OCI-LY7 (cell line): ENCODE measurements around the gene MMD. TPM values are rescaled to one million over a fixed set of nuclear protein-coding genes. Genes with fewer than 3 reads are reported as not detected.

Experiments
- BruUV-seq: library from RNA; stranded (reverse); fragments of 400-500 nt; replicated peaks from 2 replicates; lab custom pipeline; 2021; lab: Mats Ljungman, UMichigan
- CTCF ChIA-PET: fragments of 300-600 bp; sonication (Branson Sonifier 250); formaldehyde crosslinking; loops from one replicate; lab custom pipeline; 2022; ENCODE audit warnings: antibody characterized with exemption; ENCODE audit not compliant: unreplicated experiment; lab: Charles Lee
- POLR2A ChIA-PET: fragments of 300-600 bp; sonication (Branson Sonifier 250); formaldehyde crosslinking; loops from one replicate; lab custom pipeline; 2022; ENCODE audit warnings: antibody characterized with exemption; lab: Charles Lee
- DNase-seq: peaks from one replicate; pipeline ENCODE4 v3.0.0-alpha.2; 2015; ENCODE audit warnings: low spot score
- H2AFZ ChIP-seq: fragments of 200-600 bp; sonication (generic), shearing (Covaris generic); 2 replicates; pipeline ENCODE4 v1.6.1; 2014; ENCODE audit warnings: mild to moderate bottlenecking, antibody characterized with exemption, low read length, moderate library complexity
- H3K27ac ChIP-seq: fragments of 200-600 bp; sonication (generic); 2 replicates; pipeline ENCODE4 v1.5.1; 2014; ENCODE audit warnings: mixed run types, low read depth, mild to moderate bottlenecking, moderate library complexity, low read length, inconsistent platforms; ENCODE audit not compliant: poor library complexity, severe bottlenecking
- H3K36me3 ChIP-seq: fragments of 200-600 bp; sonication (generic); 2 replicates; pipeline ENCODE4 v1.6.1; 2014; ENCODE audit warnings: mild to moderate bottlenecking, antibody characterized with exemption, low read length, moderate library complexity, mixed read lengths; ENCODE audit not compliant: insufficient read depth
- H3K4me1 ChIP-seq: fragments of 200-600 bp; sonication (generic); 2 replicates; pipeline ENCODE4 v1.5.1; 2014; ENCODE audit warnings: mild to moderate bottlenecking, low read length; ENCODE audit not compliant: insufficient read depth, poor library complexity, severe bottlenecking
- H3K4me2 ChIP-seq: fragments of 200-600 bp; sonication (generic); 2 replicates; pipeline ENCODE4 v1.6.1; 2014; ENCODE audit warnings: mild to moderate bottlenecking, low read length
- H3K4me3 ChIP-seq: fragments of 200-600 bp; sonication (generic); 2 replicates; pipeline ENCODE4 v1.5.1; 2014; ENCODE audit warnings: mild to moderate bottlenecking, low read depth, low read length; ENCODE audit not compliant: poor library complexity, severe bottlenecking
- H3K79me2 ChIP-seq: fragments of 200-600 bp; sonication (generic); 2 replicates; pipeline ENCODE4 v1.6.1; 2016; ENCODE audit warnings: low read depth, mild to moderate bottlenecking, low read length, moderate library complexity, mixed read lengths; ENCODE audit not compliant: insufficient read depth
- H3K9me2 ChIP-seq: fragments of 200-600 bp; sonication (generic); 2 replicates; pipeline ENCODE4 v1.6.1; 2016; ENCODE audit warnings: mild to moderate bottlenecking, low read length, mixed read lengths; ENCODE audit not compliant: insufficient read depth
- H3K9me3 ChIP-seq: fragments of 200-600 bp; sonication (generic); 2 replicates; pipeline ENCODE4 v1.6.1; 2014; ENCODE audit warnings: mild to moderate bottlenecking, mixed run types, low read length, mixed read lengths
- H4K20me1 ChIP-seq: fragments of 200-600 bp; sonication (generic); 2 replicates; pipeline ENCODE4 v1.6.1; 2014; ENCODE audit warnings: mild to moderate bottlenecking, antibody characterized with exemption, low read length, moderate library complexity, mixed read lengths; ENCODE audit not compliant: insufficient read depth
- EZH2phosphoT487 ChIP-seq: fragments of 200-600 bp; sonication (generic); IDR thresholded peaks from 2 replicates; pipeline ENCODE4 v1.6.1; 2018; ENCODE audit warnings: low read depth, borderline replicate concordance, mild to moderate bottlenecking, mixed run types, antibody characterized with exemption, low read length, moderate library complexity, mixed read lengths
- intact Hi-C: fragments of 100-400 bp; cut with micrococcal nuclease; formaldehyde crosslinking; loops from one replicate; pipeline ENCODE4 v1.10.0; 2022; ENCODE audit not compliant: unreplicated experiment
- total RNA-seq, 2 experiments: library from RNA; depleted of rRNA in 1 of 2; stranded (reverse); fragments of >200 nt in 1 of 2; shearing (Covaris generic) in 1 of 2; gene quantifications; 2 replicates each; pipeline ENCODE4 v1.2.3, GENCODE V29; 2014 to 2022
- TF ChIP-seq, protein P1 (sequence below): fragments of 200-600 bp; sonication (generic); conservative IDR thresholded peaks from 2 replicates; pipeline ENCODE4 v1.5.1; 2014; ENCODE audit warnings: mild to moderate bottlenecking, antibody characterized with exemption, low read length, moderate library complexity, mixed read lengths

The MMD gene
- total RNA-seq, 2 experiments from 2014 or later, result 42.7 to 43.8 TPM

DNA sequence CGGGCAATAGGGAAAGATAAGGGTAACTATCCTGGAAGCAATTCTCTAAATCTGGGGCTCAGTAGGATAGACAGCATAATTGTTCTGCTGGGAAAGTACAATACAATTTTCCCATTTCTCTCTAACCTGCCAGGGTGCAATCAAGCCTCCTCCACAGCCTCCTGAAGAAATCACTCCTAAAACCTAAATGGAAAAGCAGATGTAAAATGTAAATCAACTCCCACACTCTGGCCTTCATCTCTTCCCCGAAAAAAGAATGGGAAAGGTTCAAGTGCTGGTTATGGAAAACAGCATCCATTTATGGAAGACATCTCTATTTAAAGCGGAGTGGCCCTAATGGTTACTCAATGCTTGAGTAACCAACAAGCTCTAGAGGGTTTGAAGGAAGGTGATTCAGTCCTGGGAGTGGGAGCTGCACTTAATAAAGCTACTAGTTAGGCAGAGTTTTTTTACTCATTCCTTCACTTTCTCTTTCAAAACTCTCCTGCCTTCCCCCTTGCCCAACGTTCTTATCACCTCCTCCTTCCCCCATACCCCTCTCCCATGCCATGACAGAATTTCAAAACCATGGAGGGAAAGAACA lies 5.1 kb downstream of the MMD start:
- Histone ChIP-seq H3K4me3 (no peak overlapping the region), H3K27ac (no peak overlapping the region), H3K4me1 (peaks cover 39% of the 10 kb centered on the region), H3K36me3 (peaks cover 79% of the 10 kb centered on the region), H3K9me2 (no peaks in the 10 kb centered on the region), H3K9me3 (no peaks in the 10 kb centered on the region), H3K4me2 (no peak overlapping the region), H3K79me2 (peaks cover 72% of the 10 kb centered on the region), H4K20me1 (peaks cover 22% of the 10 kb centered on the region), H2AFZ (no peak overlapping the region)
- intact Hi-C loops, result no loop called here
- ChIA-PET CTCF (no interaction called here), POLR2A (interaction anchor here (1.2 to 2.3 kb wide), 2 partner anchors 22 to 30 kb away, joined by 3 to 6 read pairs; no protein-coding TSS in a partner anchor)
- TF ChIP-seq, protein P1, sequence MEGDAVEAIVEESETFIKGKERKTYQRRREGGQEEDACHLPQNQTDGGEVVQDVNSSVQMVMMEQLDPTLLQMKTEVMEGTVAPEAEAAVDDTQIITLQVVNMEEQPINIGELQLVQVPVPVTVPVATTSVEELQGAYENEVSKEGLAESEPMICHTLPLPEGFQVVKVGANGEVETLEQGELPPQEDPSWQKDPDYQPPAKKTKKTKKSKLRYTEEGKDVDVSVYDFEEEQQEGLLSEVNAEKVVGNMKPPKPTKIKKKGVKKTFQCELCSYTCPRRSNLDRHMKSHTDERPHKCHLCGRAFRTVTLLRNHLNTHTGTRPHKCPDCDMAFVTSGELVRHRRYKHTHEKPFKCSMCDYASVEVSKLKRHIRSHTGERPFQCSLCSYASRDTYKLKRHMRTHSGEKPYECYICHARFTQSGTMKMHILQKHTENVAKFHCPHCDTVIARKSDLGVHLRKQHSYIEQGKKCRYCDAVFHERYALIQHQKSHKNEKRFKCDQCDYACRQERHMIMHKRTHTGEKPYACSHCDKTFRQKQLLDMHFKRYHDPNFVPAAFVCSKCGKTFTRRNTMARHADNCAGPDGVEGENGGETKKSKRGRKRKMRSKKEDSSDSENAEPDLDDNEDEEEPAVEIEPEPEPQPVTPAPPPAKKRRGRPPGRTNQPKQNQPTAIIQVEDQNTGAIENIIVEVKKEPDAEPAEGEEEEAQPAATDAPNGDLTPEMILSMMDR, result no peak
- TF ChIP-seq EZH2phosphoT487, result no peak
- BruUV-seq, result no TSS peak
- no peak for DNase-seq

DNA sequence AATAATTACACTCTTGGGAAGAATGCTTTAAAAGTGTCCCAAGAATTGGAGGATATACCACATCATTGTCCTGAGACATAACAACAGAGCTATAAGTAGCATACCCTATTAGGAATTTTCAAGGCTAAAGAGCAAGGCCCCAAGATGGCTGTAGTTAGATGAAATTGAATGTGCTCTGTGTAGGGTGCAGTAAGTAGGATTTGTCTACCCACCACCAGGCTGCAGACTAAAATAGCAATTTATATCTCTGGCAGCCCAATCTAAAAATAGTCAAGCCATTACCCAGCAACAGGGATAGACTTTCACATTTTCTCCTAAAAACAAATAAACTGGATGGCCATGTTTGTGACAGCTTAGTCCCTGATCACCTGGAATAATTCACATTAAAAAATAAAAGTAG lies 5.6 kb downstream of the MMD start:
- H3K9me3 ChIP-seq, result no peaks in the 10 kb centered on the region
- peaks cover 67% of the 10 kb centered on the region for H3K79me2 ChIP-seq
- H3K36me3 ChIP-seq, result peaks cover 85% of the 10 kb centered on the region
- DNase-seq, result no peak
- peaks cover 22% of the 10 kb centered on the region for H4K20me1 ChIP-seq
- H2AFZ ChIP-seq, result no peak overlapping the region
- no peak overlapping the region for H3K4me2 ChIP-seq
- H3K4me3 ChIP-seq, result no peak overlapping the region
- no peaks in the 10 kb centered on the region for H3K9me2 ChIP-seq
- ChIA-PET POLR2A (interaction anchor here (0.5 to 2.3 kb wide), 4 partner anchors 21 to 70 kb away, joined by 3 to 6 read pairs (median 4); no protein-coding TSS in a partner anchor), CTCF (no interaction called here)
- peaks cover 39% of the 10 kb centered on the region for H3K4me1 ChIP-seq
- TF ChIP-seq, protein P1, result no peak
- no peak for TF ChIP-seq EZH2phosphoT487
- H3K27ac ChIP-seq, result no peak overlapping the region
- intact Hi-C loops, result no loop called here
- no TSS peak for BruUV-seq

DNA sequence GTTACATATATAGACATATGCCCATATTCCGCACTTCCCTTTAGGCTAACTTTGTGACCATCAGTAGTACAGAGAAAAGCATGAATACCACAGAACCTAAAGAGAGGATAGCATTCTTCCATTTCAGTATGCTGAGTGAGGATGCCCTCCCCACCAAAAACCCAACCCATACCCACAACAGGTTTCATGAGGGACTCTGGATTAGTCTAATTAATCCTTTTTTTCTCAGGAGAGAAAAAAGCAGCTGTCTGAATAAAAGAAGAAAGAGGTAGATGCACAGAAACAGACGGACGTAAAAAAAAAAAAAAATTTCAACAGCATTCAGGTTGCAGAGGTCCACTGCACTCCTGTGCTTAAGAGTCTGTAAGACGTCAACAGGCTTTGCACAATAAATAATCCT lies 6.7 kb downstream of the MMD start:
- Histone ChIP-seq H3K36me3 (peaks cover 95% of the 10 kb centered on the region), H4K20me1 (peaks cover 22% of the 10 kb centered on the region), H3K79me2 (peaks cover 56% of the 10 kb centered on the region), H3K4me2 (no peak overlapping the region), H3K4me3 (no peak overlapping the region), H3K9me2 (no peaks in the 10 kb centered on the region), H2AFZ (no peak overlapping the region), H3K4me1 (peaks cover 35% of the 10 kb centered on the region), H3K27ac (no peak overlapping the region), H3K9me3 (no peaks in the 10 kb centered on the region)
- intact Hi-C loops, result no loop called here
- no TSS peak for BruUV-seq
- TF ChIP-seq, protein P1, result no peak
- no peak for TF ChIP-seq EZH2phosphoT487
- CTCF ChIA-PET, result no interaction called here
- POLR2A ChIA-PET, result interaction anchor here (1.3 kb wide), 1 partner anchor 8 kb away, joined by 3 read pairs; no protein-coding TSS in a partner anchor
- no peak for DNase-seq
